HCT116 (cell line): ENCODE measurements around the gene SLC22A4. TPM values are rescaled to one million over a fixed set of nuclear protein-coding genes. Genes with fewer than 3 reads are reported as not detected.

Experiments
- ATAC-seq: fragments of 200-7000 bp; cut with Tn5 transposase; 2 replicates; pipeline ENCODE4 v1.9.1; 2020; ENCODE audit warnings: mild to moderate bottlenecking, moderate library complexity
- BruUV-seq: library from RNA; stranded (reverse); fragments of 400-500 nt; replicated peaks from 2 replicates; lab custom pipeline; 2021; lab: Mats Ljungman, UMichigan
- CTCF ChIA-PET: fragments of 300-600 bp; sonication (Branson Sonifier 250); formaldehyde crosslinking; loops from one replicate; lab custom pipeline; 2021; ENCODE audit warnings: antibody characterized with exemption; lab: Charles Lee
- POLR2A ChIA-PET: fragments of 300-600, 350-600 bp; sonication (Branson Sonifier 250); formaldehyde crosslinking; loops from one replicate; lab custom pipeline; 2021; ENCODE audit warnings: antibody characterized with exemption; lab: Charles Lee
- RAD21 ChIA-PET, 2 experiments: fragments of 300-600 bp; sonication (Branson Sonifier 250); formaldehyde crosslinking; loops; one replicate each; lab custom pipeline; 2023; ENCODE audit warnings: low total read pairs in 2 of 2; ENCODE audit not compliant: uncharacterized antibody in 2 of 2, unreplicated experiment in 2 of 2, low non-redundant PET in 1 of 2; lab: Charles Lee
- DNase-seq: peaks from one replicate; pipeline ENCODE4 v3.0.0-alpha.2; 2010; ENCODE audit warnings: low read depth, low spot score
- H2AFZ ChIP-seq: fragments of 200-600 bp; shearing (Covaris generic), sonication (generic); 2 replicates; pipeline ENCODE4 v1.6.1; 2017; ENCODE audit warnings: low read depth, mixed run types, mixed read lengths, antibody characterized with exemption, low read length; ENCODE audit not compliant: poor library complexity, severe bottlenecking
- H3K27ac ChIP-seq: 2 replicates; pipeline ENCODE4 v1.5.1; 2012; ENCODE audit warnings: low read depth, low read length
- H3K27me3 ChIP-seq: fragments of 200-600 bp; sonication (generic); 2 replicates; pipeline ENCODE4 v1.6.1; 2016; ENCODE audit warnings: mixed run types, low read length, mixed read lengths; ENCODE audit not compliant: insufficient read depth
- H3K36me3 ChIP-seq, 2 experiments: fragments of 200-500 bp in 1 of 2; fragments of 200-600 bp in 1 of 2; sonication (Bioruptor generic) in 1 of 2; sonication (generic) in 1 of 2; 2 replicates each; pipeline versions ENCODE4 v1.5.1 to v1.6.1; 2014 to 2016; ENCODE audit warnings: low read length in 2 of 2, inconsistent platforms in 1 of 2, mixed read lengths in 1 of 2, mixed run types in 1 of 2; ENCODE audit not compliant: insufficient read depth in 2 of 2, control insufficient read depth in 1 of 2
- H3K4me1 ChIP-seq, 2 experiments: fragments of 200-600 bp in 1 of 2; sonication (generic) in 1 of 2; 2 replicates each; pipeline versions ENCODE4 v1.5.1 to v1.6.1; 2012 to 2017; ENCODE audit warnings: low read length in 2 of 2, inconsistent platforms in 1 of 2, mild to moderate bottlenecking in 1 of 2, mixed read lengths in 1 of 2, mixed run types in 1 of 2, moderate library complexity in 1 of 2; ENCODE audit not compliant: insufficient read depth in 2 of 2, control insufficient read depth in 1 of 2
- H3K4me2 ChIP-seq: fragments of 200-600 bp; sonication (generic); 2 replicates; pipeline ENCODE4 v1.6.1; 2017; ENCODE audit warnings: mixed run types, low read length, mixed read lengths
- H3K4me3 ChIP-seq, 2 experiments: fragments of 200-600 bp in 1 of 2; sonication (generic) in 1 of 2; replicated peaks in 1 of 2; 2 replicates each; pipeline ENCODE4 v1.5.1; 2011 to 2016; ENCODE audit warnings: low read length in 2 of 2, control low read depth in 1 of 2, low read depth in 1 of 2, mild to moderate bottlenecking in 1 of 2, mixed read lengths in 1 of 2, mixed run types in 1 of 2
- H3K79me2 ChIP-seq: fragments of 200-600 bp; sonication (generic); 2 replicates; pipeline ENCODE4 v1.6.1; 2017; ENCODE audit warnings: mild to moderate bottlenecking, mixed run types, low read length, moderate library complexity, mixed read lengths; ENCODE audit not compliant: insufficient read depth
- H3K9ac ChIP-seq: fragments of 200-600 bp; sonication (generic); 2 replicates; pipeline ENCODE4 v1.6.1; 2016; ENCODE audit warnings: low read length, mixed read lengths
- H3K9me2 ChIP-seq: fragments of 200-600 bp; sonication (generic), shearing (Covaris generic); 2 replicates; pipeline ENCODE4 v1.6.1; 2017; ENCODE audit warnings: mixed run types, mild to moderate bottlenecking, moderate library complexity; ENCODE audit not compliant: insufficient read depth
- H3K9me3 ChIP-seq, 2 experiments: fragments of 200-500 bp in 1 of 2; fragments of 200-600 bp in 1 of 2; sonication (Bioruptor generic) in 1 of 2; sonication (generic) in 1 of 2; 2 replicates each; pipeline ENCODE4 v1.6.1; 2014 to 2017; ENCODE audit warnings: low read length in 2 of 2, mixed read lengths in 2 of 2, inconsistent platforms in 1 of 2, low read depth in 1 of 2, mild to moderate bottlenecking in 1 of 2, mixed run types in 1 of 2, moderate library complexity in 1 of 2; ENCODE audit not compliant: control insufficient read depth in 1 of 2, insufficient read depth in 1 of 2
- H4K20me1 ChIP-seq: fragments of 200-600 bp; sonication (generic), shearing (Covaris generic); 2 replicates; pipeline ENCODE4 v1.6.1; 2017; ENCODE audit warnings: mixed run types, mild to moderate bottlenecking, moderate library complexity; ENCODE audit not compliant: insufficient read depth
- CEBPB ChIP-seq: IDR thresholded peaks from 2 replicates; pipeline ENCODE4 v1.6.1; 2012; ENCODE audit warnings: low read depth
- MAX ChIP-seq: IDR thresholded peaks from 2 replicates; pipeline ENCODE4 v1.6.1; 2012
- POLR2A ChIP-seq: IDR thresholded peaks from 2 replicates; pipeline ENCODE4 v1.7.0; 2011; ENCODE audit warnings: borderline replicate concordance; ENCODE audit not compliant: insufficient read depth, insufficient read length; ENCODE audit errors: extremely low read depth
- POLR2AphosphoS5 ChIP-seq: IDR thresholded peaks from 2 replicates; pipeline ENCODE4 v1.6.1; 2011; ENCODE audit warnings: mild to moderate bottlenecking, low read depth, low read length, moderate library complexity
- SP1 ChIP-seq: IDR thresholded peaks from 2 replicates; pipeline ENCODE4 v1.6.1; 2012; ENCODE audit warnings: low read depth
- ZFX ChIP-seq: fragments of 450-650 bp; IDR thresholded peaks from 2 replicates; pipeline ENCODE4 v1.6.1; 2017
- intact Hi-C: fragments of 100-400 bp; cut with micrococcal nuclease; formaldehyde crosslinking; loops from 2 replicates; pipeline ENCODE4 v1.10.0; 2022
- total RNA-seq: library from RNA; stranded (reverse); gene quantifications from one replicate; pipeline ENCODE4 v1.2.1, GENCODE V29; 2021; ENCODE audit not compliant: unreplicated experiment

SLC22A4 gene
- total RNA-seq, 1 experiment from 2014 or later = 0.59 TPM

- Histone ChIP-seq H3K36me3 (no peaks in the 10 kb centered on the region), H3K27me3 (no peaks in the 10 kb centered on the region), H3K4me2 (peak within 1 kb of the TSS; percentile 94), H3K79me2 (peaks cover 27% of the 10 kb centered on the region; the same call in 1 of the 2 replicates), H3K9ac (peak within 1 kb of the TSS; percentile 80), H4K20me1 (no peaks in the 10 kb centered on the region), H3K4me3 (peak within 1 kb of the TSS; percentile 71 to 75), H3K4me1 (peaks cover 16 to 47% of the 10 kb centered on the region in 2 experiments), H2AFZ (peak within 1 kb of the TSS; percentile 46), H3K9me2 (no peaks in the 10 kb centered on the region), H3K9me3 (no peaks in the 10 kb centered on the region), H3K27ac (peak within 1 kb of the TSS; percentile 83)
- DNase-seq (peak; percentile 42), ATAC-seq (peak; percentile 94)
- no TSS peak for BruUV-seq
- TF ChIP-seq POLR2A (peak; percentile 71), POLR2AphosphoS5 (peak; percentile 86), CEBPB (no peak), ZFX (peak; percentile 98), MAX (peak; percentile 78), SP1 (no peak)
- intact Hi-C loops = loop anchor here (1.0 to 10.0 kb wide), 3 partner anchors 77 to 304 kb away; partner anchors contain the start of gene SLC22A4
- ChIA-PET POLR2A (interaction anchor here (0.9 to 2.2 kb wide), 3 partner anchors 10 to 121 kb away, joined by 3 to 12 read pairs (median 3); partner anchors contain the start of genes IRF1 and SLC22A4), CTCF (interaction anchor here (0.7 to 3.4 kb wide), 8 partner anchors 94 to 437 kb away, joined by 3 to 14 read pairs (median 3); no protein-coding TSS in a partner anchor), RAD21 (interaction anchor here in 1 of 2 experiments (1.0 kb wide), 1 partner anchor 142 kb away, joined by 3 read pairs; the partner anchor contains the start of gene P4HA2)
These were observed 75.4 kb downstream of the SLC22A4 start, which contains the start of gene SLC22A5 for GRCh38 chr5:132369474-132370180. SLC22A5 (plus strand) TSS chr5:132369710; CDS start chr5:132369973, 263 bp downstream.
